ENCODE results near the gene SLC4A5.

DNA sequence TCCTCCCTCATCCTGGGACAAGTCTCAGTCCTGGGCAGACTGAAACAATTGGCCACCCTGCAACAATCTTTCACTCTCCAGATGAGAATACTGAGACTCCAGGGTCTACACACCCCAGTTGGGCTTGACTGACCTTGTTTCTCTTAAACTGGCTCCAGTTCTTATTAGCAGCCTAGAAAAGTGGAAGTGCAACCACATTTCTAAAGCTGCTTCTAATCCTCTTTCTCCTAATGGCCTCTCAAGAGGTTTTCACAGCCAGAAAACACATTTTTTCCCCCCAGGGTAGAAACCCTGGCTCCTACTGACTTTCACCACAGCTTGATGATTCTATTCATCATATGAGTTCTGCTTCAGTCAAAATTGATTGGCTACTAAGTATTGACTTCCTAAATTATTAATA lies 45.8 kb downstream of the SLC4A5 start:
- TF ChIP-seq TARDBP (IDR thresholded peaks at IDR 0.05) (no peak), FOXK2 (IDR thresholded peaks at IDR 0.05) (no peak), NFRKB (IDR thresholded peaks at IDR 0.05) (no peak), SP1 (IDR thresholded peaks at IDR 0.05) (no peak)
- TF ChIP-seq, protein P1, sequence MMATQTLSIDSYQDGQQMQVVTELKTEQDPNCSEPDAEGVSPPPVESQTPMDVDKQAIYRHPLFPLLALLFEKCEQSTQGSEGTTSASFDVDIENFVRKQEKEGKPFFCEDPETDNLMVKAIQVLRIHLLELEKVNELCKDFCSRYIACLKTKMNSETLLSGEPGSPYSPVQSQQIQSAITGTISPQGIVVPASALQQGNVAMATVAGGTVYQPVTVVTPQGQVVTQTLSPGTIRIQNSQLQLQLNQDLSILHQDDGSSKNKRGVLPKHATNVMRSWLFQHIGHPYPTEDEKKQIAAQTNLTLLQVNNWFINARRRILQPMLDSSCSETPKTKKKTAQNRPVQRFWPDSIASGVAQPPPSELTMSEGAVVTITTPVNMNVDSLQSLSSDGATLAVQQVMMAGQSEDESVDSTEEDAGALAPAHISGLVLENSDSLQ (IDR thresholded peaks at IDR 0.05): no peak
